Body of pancreas (tissue), 4 donors: ENCODE data around the gene LCOR.

Experiments
- POLR2A ChIP-seq, 3 donors: fragments of 450-650 bp; IDR thresholded peaks; one replicate each; pipeline ENCODE4 v1.6.1; 2016; ENCODE audit warnings: antibody characterized with exemption in 3 of 3, mild to moderate bottlenecking in 2 of 3
- TF ChIP-seq, protein P1 (sequence below), 7 experiments: fragments of 450-650 bp in 4 of 7; fragments of 200-600 bp in 3 of 7; sonication (generic) in 3 of 7; IDR thresholded peaks; one replicate each; pipeline ENCODE4 v1.5.1; 2016 to 2019; ENCODE audit warnings: antibody characterized with exemption in 7 of 7

DNA sequence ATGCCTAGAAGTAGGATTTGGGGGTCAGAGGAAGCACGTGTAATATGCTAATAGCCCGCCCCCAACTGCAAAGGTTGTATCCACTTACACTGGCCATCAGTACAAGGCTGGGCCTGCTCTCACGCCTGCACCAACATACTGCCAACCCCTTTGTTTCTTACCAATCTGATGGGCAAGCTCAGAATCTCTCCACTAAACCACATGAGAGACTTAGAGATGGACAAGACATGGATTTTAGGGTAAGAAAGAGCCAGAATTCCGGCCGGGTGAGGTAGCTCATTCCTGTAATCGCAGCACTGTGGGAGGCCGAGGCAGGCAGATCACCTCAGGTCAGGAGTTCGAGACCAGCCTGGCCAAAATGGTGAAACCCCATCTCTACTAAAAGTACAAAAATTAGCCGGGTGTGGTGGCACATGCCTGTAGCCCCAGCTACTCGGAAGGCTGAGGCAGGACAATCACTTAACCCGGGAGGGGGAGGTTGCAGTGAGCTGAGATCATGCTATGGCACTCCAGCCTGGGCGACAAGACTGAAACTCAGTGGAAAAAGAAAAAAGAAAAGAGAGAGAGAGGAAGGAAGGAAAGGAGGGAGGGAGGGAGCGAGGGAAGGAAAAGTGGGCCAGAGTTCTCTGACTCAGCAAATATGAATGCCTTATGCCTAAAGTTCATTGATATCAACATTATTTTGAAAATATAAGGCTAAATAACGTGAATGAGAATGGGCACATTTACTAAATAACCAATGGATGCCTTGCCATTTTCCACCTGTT lies 191.5 kb downstream of the LCOR start:
- no peak for TF ChIP-seq POLR2A (IDR thresholded peaks at IDR 0.05)
- TF ChIP-seq, protein P1, sequence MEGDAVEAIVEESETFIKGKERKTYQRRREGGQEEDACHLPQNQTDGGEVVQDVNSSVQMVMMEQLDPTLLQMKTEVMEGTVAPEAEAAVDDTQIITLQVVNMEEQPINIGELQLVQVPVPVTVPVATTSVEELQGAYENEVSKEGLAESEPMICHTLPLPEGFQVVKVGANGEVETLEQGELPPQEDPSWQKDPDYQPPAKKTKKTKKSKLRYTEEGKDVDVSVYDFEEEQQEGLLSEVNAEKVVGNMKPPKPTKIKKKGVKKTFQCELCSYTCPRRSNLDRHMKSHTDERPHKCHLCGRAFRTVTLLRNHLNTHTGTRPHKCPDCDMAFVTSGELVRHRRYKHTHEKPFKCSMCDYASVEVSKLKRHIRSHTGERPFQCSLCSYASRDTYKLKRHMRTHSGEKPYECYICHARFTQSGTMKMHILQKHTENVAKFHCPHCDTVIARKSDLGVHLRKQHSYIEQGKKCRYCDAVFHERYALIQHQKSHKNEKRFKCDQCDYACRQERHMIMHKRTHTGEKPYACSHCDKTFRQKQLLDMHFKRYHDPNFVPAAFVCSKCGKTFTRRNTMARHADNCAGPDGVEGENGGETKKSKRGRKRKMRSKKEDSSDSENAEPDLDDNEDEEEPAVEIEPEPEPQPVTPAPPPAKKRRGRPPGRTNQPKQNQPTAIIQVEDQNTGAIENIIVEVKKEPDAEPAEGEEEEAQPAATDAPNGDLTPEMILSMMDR (IDR thresholded peaks at IDR 0.05): no peak
